Activated CD8-positive, alpha-beta memory T cell treated with anti-CD3 and anti-CD28 coated beads, Interleukin-2, amount 10 ng/mL, durations not matched to agents 7 days and 5 days (primary cell): Measurements from ENCODE around the gene CCR2. TPM values are rescaled to one million over a fixed set of nuclear protein-coding genes. Genes with fewer than 3 reads are reported as not detected.
A peak's percentile ranks its signal among the peaks of the same experiment; 100 is the strongest.

ENCODE experiments used
- ATAC-seq: fragments of 150-1000 bp; cut with Tn5 transposase; one replicate; pipeline ENCODE4 v1.10.0; 2021; ENCODE audit warnings: moderate library complexity
- CTCF ChIA-PET: fragments of 350-600 bp; sonication (Branson Sonifier 250); formaldehyde crosslinking; loops from one replicate; lab custom pipeline; 2021; ENCODE audit warnings: antibody characterized with exemption; lab: Charles Lee
- DNase-seq: peaks from one replicate; pipeline ENCODE4 v3.0.0-alpha.2; 2020
- H3K27ac Mint-ChIP-seq: one replicate; pipeline ENCODE4 v1.8.0; 2021; ENCODE audit warnings: mild to moderate bottlenecking, mixed read lengths
- H3K27me3 Mint-ChIP-seq: one replicate; pipeline ENCODE4 v1.8.0; 2021; ENCODE audit warnings: mixed read lengths
- H3K36me3 Mint-ChIP-seq: one replicate; pipeline ENCODE4 v1.8.0; 2021; ENCODE audit warnings: mild to moderate bottlenecking, mixed read lengths
- H3K4me1 Mint-ChIP-seq: one replicate; pipeline ENCODE4 v1.8.0; 2021; ENCODE audit warnings: mixed read lengths
- H3K4me3 Mint-ChIP-seq: one replicate; pipeline ENCODE4 v1.8.0; 2021; ENCODE audit warnings: mild to moderate bottlenecking, moderate library complexity, mixed read lengths
- H3K9me3 Mint-ChIP-seq: one replicate; pipeline ENCODE4 v1.8.0; 2022; ENCODE audit warnings: low read depth, mixed read lengths
- total RNA-seq, 2 experiments: library from RNA; stranded (reverse); gene quantifications; one replicate each; pipeline ENCODE4 v1.2.3, GENCODE V29; 2021

Gene CCR2
- total RNA-seq, 2 experiments from 2014 or later = 37.9 to 80.1 TPM

GRCh38 chr3:46359733-46360493 is 6.0 kb downstream of the CCR2 start:
- Mint-ChIP-seq H3K4me1 (peaks cover 81% of the 10 kb centered on the region), H3K4me3 (no peak overlapping the region), H3K36me3 (peaks cover 44% of the 10 kb centered on the region), H3K9me3 (no peaks in the 10 kb centered on the region), H3K27ac (peak overlapping the region; percentile 64), H3K27me3 (peaks cover 20% of the 10 kb centered on the region)
- DNase-seq (peak; percentile 66), ATAC-seq (peak; percentile 83)
- CTCF ChIA-PET = interaction anchor here (0.7 to 2.8 kb wide), 10 partner anchors 9 to 150 kb away, joined by 3 to 30 read pairs (median 4); partner anchors contain the start of gene CCR5

GRCh38 chr3:46360907-46361306 is 7.0 kb downstream of the CCR2 start:
- no peaks in the 10 kb centered on the region for H3K9me3 Mint-ChIP-seq
- H3K36me3 Mint-ChIP-seq = peaks cover 41% of the 10 kb centered on the region
- H3K27me3 Mint-ChIP-seq = peaks cover 13% of the 10 kb centered on the region
- no peak for ATAC-seq
- DNase-seq = no peak
- CTCF ChIA-PET = interaction anchor here (0.9 to 2.8 kb wide), 6 partner anchors 8 to 151 kb away, joined by 3 to 30 read pairs (median 6); partner anchors contain the start of gene CCR5
- H3K27ac Mint-ChIP-seq = peak overlapping the region; percentile 16
- H3K4me3 Mint-ChIP-seq = no peak overlapping the region
- H3K4me1 Mint-ChIP-seq = peaks cover 79% of the 10 kb centered on the region

DNA sequence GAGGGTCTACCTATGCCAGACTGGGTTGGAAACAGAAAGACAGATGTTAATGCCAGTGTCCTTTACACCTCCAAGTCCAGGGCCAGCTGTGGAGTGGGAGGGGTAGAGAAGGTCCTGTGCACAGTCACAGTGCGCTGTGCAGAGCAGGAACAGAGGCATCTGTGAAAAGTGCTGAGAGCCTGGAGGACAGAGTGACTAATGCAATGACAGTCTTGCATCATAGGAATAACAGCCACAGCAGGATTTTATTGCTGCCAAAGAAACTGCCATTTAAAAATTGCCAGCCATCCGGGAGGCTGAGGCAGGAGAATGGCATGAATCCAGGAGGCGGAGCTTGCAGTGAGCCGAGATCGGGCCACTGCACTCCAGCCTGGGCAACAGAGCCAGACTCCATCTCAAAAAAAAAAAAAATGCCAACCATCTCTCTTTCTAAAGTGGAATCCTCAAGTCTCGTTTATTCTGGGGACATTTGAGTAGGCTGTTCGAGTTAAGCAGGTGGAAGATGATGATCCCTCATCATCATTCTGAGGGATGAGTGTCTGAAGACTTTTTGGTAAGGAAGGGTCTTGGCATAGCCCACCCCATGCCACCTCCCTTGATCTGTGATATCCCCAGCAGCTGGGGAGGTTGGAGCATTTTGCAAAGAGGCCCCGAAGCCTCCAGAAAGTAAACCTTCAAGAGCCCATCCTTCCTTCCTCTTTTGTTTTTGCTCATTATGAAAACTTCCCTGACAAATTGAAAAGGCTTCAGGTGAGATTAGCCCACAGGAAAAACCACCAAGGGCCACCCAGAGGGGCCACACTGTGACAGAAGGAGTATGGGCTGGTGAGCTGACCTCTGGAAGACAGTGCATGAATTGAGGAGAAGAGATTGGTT is 7.7 kb downstream of the CCR2 start:
- CTCF ChIA-PET = interaction anchor here (1.0 to 14.1 kb wide), 4 partner anchors 9 to 64 kb away, joined by 3 to 231 read pairs (median 6); partner anchors contain the start of gene CCR5
- Mint-ChIP-seq H3K27ac (peak overlapping the region; percentile 55), H3K9me3 (no peaks in the 10 kb centered on the region), H3K36me3 (peaks cover 39% of the 10 kb centered on the region), H3K27me3 (peaks cover 8% of the 10 kb centered on the region), H3K4me3 (no peak overlapping the region), H3K4me1 (peaks cover 81% of the 10 kb centered on the region)
- DNase-seq (no peak), ATAC-seq (peak; percentile 40)

GRCh38 chr3:46365041-46365440 is 11.1 kb downstream of the CCR2 start:
- DNase-seq = no peak
- Mint-ChIP-seq H3K4me3 (no peak overlapping the region), H3K27me3 (peaks cover 4% of the 10 kb centered on the region), H3K9me3 (no peaks in the 10 kb centered on the region), H3K4me1 (peaks cover 81% of the 10 kb centered on the region), H3K36me3 (peaks cover 22% of the 10 kb centered on the region), H3K27ac (no peak overlapping the region)
- CTCF ChIA-PET = interaction anchor here (1.8 to 14.1 kb wide), 2 partner anchors 67 to 95 kb away, joined by 5 to 231 read pairs; no protein-coding TSS in a partner anchor
- ATAC-seq = no peak

DNA sequence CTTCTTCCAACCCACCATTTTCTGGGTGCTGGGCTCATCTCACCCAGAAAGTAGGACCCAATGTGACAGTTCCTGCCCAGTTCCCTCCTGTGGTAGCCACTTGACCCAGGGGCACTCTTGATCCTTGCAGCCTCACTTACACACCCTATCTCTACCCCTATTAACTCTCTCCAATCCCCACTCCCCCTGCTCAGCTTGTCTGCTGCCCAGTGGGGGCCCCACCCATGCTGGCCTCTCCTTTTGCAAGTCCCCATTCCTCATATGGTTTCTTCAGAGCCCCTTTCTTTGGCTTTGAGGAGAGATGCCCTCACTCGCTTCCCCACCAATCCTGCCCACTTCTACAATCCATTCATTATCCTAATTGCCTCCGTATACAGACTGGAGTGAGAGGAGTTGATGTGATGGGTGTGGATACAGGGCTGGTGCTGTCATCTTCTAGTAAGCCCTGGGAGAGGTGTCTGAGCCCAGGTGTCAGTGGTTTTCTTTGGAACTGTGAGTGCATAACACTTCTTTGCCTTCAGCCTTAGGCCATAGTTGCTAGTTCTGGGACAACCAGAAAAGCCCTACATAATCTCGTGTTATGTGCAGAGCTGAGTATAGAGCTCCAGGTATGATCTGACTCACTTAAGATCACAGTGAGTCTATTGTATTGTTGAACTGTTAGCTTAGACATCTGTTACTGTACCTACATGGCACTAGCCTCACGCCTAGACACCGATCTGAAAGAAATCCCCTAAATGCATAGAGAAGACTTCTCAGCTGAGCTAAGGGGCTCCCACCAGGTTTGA is 12.0 kb downstream of the CCR2 start:
- H3K27ac Mint-ChIP-seq = no peak overlapping the region
- H3K36me3 Mint-ChIP-seq = peaks cover 24% of the 10 kb centered on the region
- peaks cover 4% of the 10 kb centered on the region for H3K27me3 Mint-ChIP-seq
- ATAC-seq = no peak
- H3K9me3 Mint-ChIP-seq = no peaks in the 10 kb centered on the region
- CTCF ChIA-PET = interaction anchor here (1.3 to 14.1 kb wide), 3 partner anchors 13 to 92 kb away, joined by 4 to 231 read pairs (median 186); no protein-coding TSS in a partner anchor
- H3K4me3 Mint-ChIP-seq = no peak overlapping the region
- H3K4me1 Mint-ChIP-seq = peaks cover 80% of the 10 kb centered on the region
- no peak for DNase-seq

DNA sequence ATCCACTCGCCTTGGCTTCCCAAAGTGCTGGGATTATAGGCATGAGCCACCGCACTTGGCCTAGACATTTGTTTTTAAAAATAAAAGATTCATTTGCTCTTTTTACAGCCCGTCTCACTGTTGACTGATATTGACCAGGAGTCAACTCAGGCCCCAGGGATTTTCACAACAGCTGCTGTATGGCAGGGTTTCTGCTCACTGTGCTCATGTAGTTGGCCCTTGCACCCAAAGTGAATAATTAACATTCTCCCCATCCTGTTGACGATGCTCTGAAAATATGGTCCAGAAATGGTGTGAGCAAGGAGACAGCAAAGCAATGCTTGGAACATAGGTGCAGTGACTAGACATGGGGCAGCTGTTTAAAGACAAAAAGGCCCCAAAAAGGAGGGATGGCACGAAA is 13.9 kb downstream of the CCR2 start:
- CTCF ChIA-PET = interaction anchor here (1.1 to 14.1 kb wide), 25 partner anchors 8 to 401 kb away, joined by 3 to 248 read pairs (median 30); partner anchors contain the start of genes CCR1, CCR2, CCR5AS and CCRL2
- ATAC-seq (no peak), DNase-seq (no peak)
- Mint-ChIP-seq H3K27ac (peak overlapping the region; percentile 98), H3K9me3 (no peaks in the 10 kb centered on the region), H3K4me3 (no peak overlapping the region), H3K36me3 (peaks cover 34% of the 10 kb centered on the region), H3K4me1 (peaks cover 79% of the 10 kb centered on the region), H3K27me3 (peaks cover 4% of the 10 kb centered on the region)

GRCh38 chr3:46368569-46368968 is 14.7 kb downstream of the CCR2 start:
- ATAC-seq = peak; percentile 60
- CTCF ChIA-PET = interaction anchor here (0.9 to 14.1 kb wide), 35 partner anchors 9 to 402 kb away, joined by 3 to 248 read pairs (median 12); partner anchors contain the start of genes CCR1, CCR2, CCR5AS and CCRL2
- H3K36me3 Mint-ChIP-seq = peaks cover 39% of the 10 kb centered on the region
- peak overlapping the region; percentile 82 for H3K4me3 Mint-ChIP-seq
- H3K27ac Mint-ChIP-seq = peak overlapping the region; percentile 98
- peaks cover 4% of the 10 kb centered on the region for H3K27me3 Mint-ChIP-seq
- DNase-seq = peak; percentile 93
- H3K4me1 Mint-ChIP-seq = peaks cover 83% of the 10 kb centered on the region
- no peaks in the 10 kb centered on the region for H3K9me3 Mint-ChIP-seq

DNA sequence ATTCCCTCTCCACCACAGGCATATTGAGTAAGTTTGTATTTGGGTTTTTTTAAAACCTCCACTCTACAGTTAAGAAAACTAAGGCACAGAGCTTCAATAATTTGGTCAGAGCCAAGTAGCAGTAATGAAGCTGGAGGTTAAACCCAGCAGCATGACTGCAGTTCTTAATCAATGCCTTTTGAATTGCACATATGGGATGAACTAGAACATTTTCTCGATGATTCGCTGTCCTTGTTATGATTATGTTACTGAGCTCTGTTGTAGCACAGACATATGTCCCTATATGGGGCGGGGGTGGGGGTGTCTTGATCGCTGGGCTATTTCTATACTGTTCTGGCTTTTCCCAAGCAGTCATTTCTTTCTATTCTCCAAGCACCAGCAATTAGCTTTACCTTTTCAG is 15.2 kb downstream of the CCR2 start:
- no peaks in the 10 kb centered on the region for H3K9me3 Mint-ChIP-seq
- H3K27me3 Mint-ChIP-seq = peaks cover 4% of the 10 kb centered on the region
- peak overlapping the region; percentile 82 for H3K4me3 Mint-ChIP-seq
- H3K36me3 Mint-ChIP-seq = peaks cover 42% of the 10 kb centered on the region
- ATAC-seq = no peak
- DNase-seq = no peak
- H3K4me1 Mint-ChIP-seq = peaks cover 86% of the 10 kb centered on the region
- peak overlapping the region; percentile 98 for H3K27ac Mint-ChIP-seq
- CTCF ChIA-PET = interaction anchor here (0.8 to 14.1 kb wide), 41 partner anchors 9 to 430 kb away, joined by 3 to 248 read pairs (median 7); partner anchors contain the start of genes CCR1, CCR2, CCR5AS and CCRL2

- H3K27me3 Mint-ChIP-seq = peaks cover 7% of the 10 kb centered on the region
- H3K27ac Mint-ChIP-seq = peak overlapping the region; percentile 98
- DNase-seq (peak; percentile 84), ATAC-seq (peak; percentile 74)
- CTCF ChIA-PET = interaction anchor here (0.8 to 14.1 kb wide), 38 partner anchors 8 to 431 kb away, joined by 3 to 248 read pairs (median 10); partner anchors contain the start of genes CCR1, CCR2, CCR5AS and CCRL2
- H3K36me3 Mint-ChIP-seq = peaks cover 43% of the 10 kb centered on the region
- peaks cover 89% of the 10 kb centered on the region for H3K4me1 Mint-ChIP-seq
- no peaks in the 10 kb centered on the region for H3K9me3 Mint-ChIP-seq
- H3K4me3 Mint-ChIP-seq = peak overlapping the region; percentile 82
Measured at GRCh38 chr3:46369675-46370132, 15.8 kb downstream of the CCR2 start.

DNA sequence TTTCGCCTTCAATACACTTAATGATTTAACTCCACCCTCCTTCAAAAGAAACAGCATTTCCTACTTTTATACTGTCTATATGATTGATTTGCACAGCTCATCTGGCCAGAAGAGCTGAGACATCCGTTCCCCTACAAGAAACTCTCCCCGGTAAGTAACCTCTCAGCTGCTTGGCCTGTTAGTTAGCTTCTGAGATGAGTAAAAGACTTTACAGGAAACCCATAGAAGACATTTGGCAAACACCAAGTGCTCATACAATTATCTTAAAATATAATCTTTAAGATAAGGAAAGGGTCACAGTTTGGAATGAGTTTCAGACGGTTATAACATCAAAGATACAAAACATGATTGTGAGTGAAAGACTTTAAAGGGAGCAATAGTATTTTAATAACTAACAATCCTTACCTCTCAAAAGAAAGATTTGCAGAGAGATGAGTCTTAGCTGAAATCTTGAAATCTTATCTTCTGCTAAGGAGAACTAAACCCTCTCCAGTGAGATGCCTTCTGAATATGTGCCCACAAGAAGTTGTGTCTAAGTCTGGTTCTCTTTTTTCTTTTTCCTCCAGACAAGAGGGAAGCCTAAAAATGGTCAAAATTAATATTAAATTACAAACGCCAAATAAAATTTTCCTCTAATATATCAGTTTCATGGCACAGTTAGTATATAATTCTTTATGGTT is 17.1 kb downstream of the CCR2 start, which contains the start of gene CCR5:
Gene CCR5, plus strand, starts transcription at position 108 of the 680 bp plus-strand sequence. CDS start 1,957 bp downstream, outside the sequence.
- Mint-ChIP-seq H3K4me1 (peaks cover 91% of the 10 kb centered on the region), H3K27ac (peak within 1 kb of the TSS; percentile 98), H3K36me3 (peaks cover 47% of the 10 kb centered on the region), H3K27me3 (peaks cover 6% of the 10 kb centered on the region), H3K4me3 (peak within 1 kb of the TSS; percentile 82), H3K9me3 (no peaks in the 10 kb centered on the region)
- DNase-seq (peak; percentile 81), ATAC-seq (peak; percentile 48)
- CTCF ChIA-PET = interaction anchor here (0.7 to 14.1 kb wide), 34 partner anchors 9 to 432 kb away, joined by 3 to 248 read pairs (median 10); partner anchors contain the start of genes CCR1, CCR2, CCR5AS and CCRL2

DNA sequence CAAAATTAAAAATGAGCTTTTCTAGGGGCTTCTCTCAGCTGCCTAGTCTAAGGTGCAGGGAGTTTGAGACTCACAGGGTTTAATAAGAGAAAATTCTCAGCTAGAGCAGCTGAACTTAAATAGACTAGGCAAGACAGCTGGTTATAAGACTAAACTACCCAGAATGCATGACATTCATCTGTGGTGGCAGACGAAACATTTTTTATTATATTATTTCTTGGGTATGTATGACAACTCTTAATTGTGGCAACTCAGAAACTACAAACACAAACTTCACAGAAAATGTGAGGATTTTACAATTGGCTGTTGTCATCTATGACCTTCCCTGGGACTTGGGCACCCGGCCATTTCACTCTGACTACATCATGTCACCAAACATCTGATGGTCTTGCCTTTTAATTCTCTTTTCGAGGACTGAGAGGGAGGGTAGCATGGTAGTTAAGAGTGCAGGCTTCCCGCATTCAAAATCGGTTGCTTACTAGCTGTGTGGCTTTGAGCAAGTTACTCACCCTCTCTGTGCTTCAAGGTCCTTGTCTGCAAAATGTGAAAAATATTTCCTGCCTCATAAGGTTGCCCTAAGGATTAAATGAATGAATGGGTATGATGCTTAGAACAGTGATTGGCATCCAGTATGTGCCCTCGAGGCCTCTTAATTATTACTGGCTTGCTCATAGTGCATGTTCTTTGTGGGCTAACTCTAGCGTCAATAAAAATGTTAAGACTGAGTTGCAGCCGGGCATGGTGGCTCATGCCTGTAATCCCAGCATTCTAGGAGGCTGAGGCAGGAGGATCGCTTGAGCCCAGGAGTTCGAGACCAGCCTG is 17.8 kb downstream of the CCR2 start:
- peak overlapping the region; percentile 98 for H3K27ac Mint-ChIP-seq
- peaks cover 89% of the 10 kb centered on the region for H3K4me1 Mint-ChIP-seq
- no peak for ATAC-seq
- H3K27me3 Mint-ChIP-seq = peaks cover 6% of the 10 kb centered on the region
- CTCF ChIA-PET = interaction anchor here (0.8 to 14.1 kb wide), 32 partner anchors 9 to 293 kb away, joined by 3 to 248 read pairs (median 7); partner anchors contain the start of genes CCR1, CCR5AS and CCRL2
- no peaks in the 10 kb centered on the region for H3K9me3 Mint-ChIP-seq
- H3K36me3 Mint-ChIP-seq = peaks cover 49% of the 10 kb centered on the region
- H3K4me3 Mint-ChIP-seq = peak overlapping the region; percentile 82
- no peak for DNase-seq
